SK-N-SH treated with all-trans-retinoic acid at 6 μM for 48 hours (cell line): ENCODE measurements around the gene NRDE2.

Experiments
- ATAC-seq: fragments of 200-7000 bp; cut with Tn5 transposase; 3 replicates; pipeline ENCODE4 v1.9.1; 2020; ENCODE audit warnings: mild to moderate bottlenecking, moderate library complexity
- ARNTL ChIP-seq: fragments of 450-650 bp; formaldehyde crosslinking; IDR thresholded peaks from 2 replicates; pipeline ENCODE4 v1.5.0; 2020; ENCODE audit warnings: low read depth, mild to moderate bottlenecking, moderate library complexity, borderline replicate concordance
- BACH2 ChIP-seq: fragments of 250-450 bp; sonication (Bioruptor Pico); IDR thresholded peaks from 2 replicates; pipeline ENCODE4 v1.9.0; 2021; ENCODE audit warnings: mild to moderate bottlenecking, borderline replicate concordance
- CSDC2 ChIP-seq: fragments of 250-450 bp; sonication (Bioruptor Pico); IDR thresholded peaks from 2 replicates; pipeline ENCODE4 v1.5.0; 2020; ENCODE audit warnings: mild to moderate bottlenecking, moderate library complexity
- ESRRG ChIP-seq: fragments of 250-450 bp; sonication (Bioruptor Pico); IDR thresholded peaks from 2 replicates; pipeline ENCODE4 v1.6.1; 2021; ENCODE audit warnings: mild to moderate bottlenecking
- GLIS3 ChIP-seq: fragments of 250-450 bp; sonication (Bioruptor Pico); IDR thresholded peaks from 2 replicates; pipeline ENCODE4 v1.5.0; 2020; ENCODE audit warnings: mild to moderate bottlenecking, moderate library complexity
- ISL1 ChIP-seq: fragments of 250-450 bp; sonication (Bioruptor Pico); IDR thresholded peaks from 2 replicates; pipeline ENCODE4 v2.1.2; 2022; ENCODE audit warnings: mild to moderate bottlenecking, moderate library complexity
- OSR1 ChIP-seq: fragments of 250-450 bp; sonication (Bioruptor Pico); IDR thresholded peaks from 2 replicates; pipeline ENCODE4 v1.8.0; 2022; ENCODE audit warnings: moderate library complexity, mild to moderate bottlenecking, inconsistent platforms
- PPARA ChIP-seq: fragments of 250-450 bp; sonication (Bioruptor Pico); IDR thresholded peaks from 2 replicates; pipeline ENCODE4 v1.5.0; 2020; ENCODE audit warnings: mild to moderate bottlenecking, borderline replicate concordance
- RARB ChIP-seq: fragments of 250-450 bp; sonication (Bioruptor Pico); IDR thresholded peaks from 2 replicates; pipeline ENCODE4 v1.8.0; 2021; ENCODE audit warnings: mild to moderate bottlenecking, moderate library complexity
- SNAI2 ChIP-seq: fragments of 250-450 bp; sonication (Bioruptor Pico); IDR thresholded peaks from 2 replicates; pipeline ENCODE4 v1.5.0; 2020; ENCODE audit warnings: mild to moderate bottlenecking, moderate library complexity
- TCF4 ChIP-seq: fragments of 250-450 bp; sonication (Bioruptor Pico); IDR thresholded peaks from 2 replicates; pipeline ENCODE4 v1.8.0; 2021; ENCODE audit warnings: mild to moderate bottlenecking, moderate library complexity, borderline replicate concordance
- ZC3H10 ChIP-seq: fragments of 250-450 bp; sonication (Bioruptor Pico); IDR thresholded peaks from 2 replicates; pipeline ENCODE4 v1.5.1; 2021; ENCODE audit warnings: mild to moderate bottlenecking, moderate library complexity
- ZFP3 ChIP-seq: fragments of 250-450 bp; sonication (Bioruptor Pico); IDR thresholded peaks from 2 replicates; pipeline ENCODE4 v1.5.0; 2020; ENCODE audit warnings: mild to moderate bottlenecking, moderate library complexity
- ZFP30 ChIP-seq: fragments of 450-650 bp; formaldehyde crosslinking; IDR thresholded peaks from 2 replicates; pipeline ENCODE4 v1.5.0; 2022; ENCODE audit warnings: mild to moderate bottlenecking, moderate library complexity
- ZNF565 ChIP-seq: fragments of 450-650 bp; formaldehyde crosslinking; conservative IDR thresholded peaks from 2 replicates; pipeline ENCODE4 v1.5.0; 2020; ENCODE audit warnings: low read depth, mild to moderate bottlenecking, moderate library complexity
- ZNF70 ChIP-seq: fragments of 450-650 bp; formaldehyde crosslinking; IDR thresholded peaks from 2 replicates; pipeline ENCODE4 v1.5.0; 2020; ENCODE audit warnings: mild to moderate bottlenecking, moderate library complexity
- TF ChIP-seq, protein P1 (sequence below): fragments of 250-450 bp; sonication (Bioruptor Pico); IDR thresholded peaks from 2 replicates; pipeline ENCODE4 v1.5.1; 2021; ENCODE audit warnings: mild to moderate bottlenecking, moderate library complexity
- TF ChIP-seq, protein P2 (sequence below): fragments of 250-450 bp; sonication (Bioruptor Pico); IDR thresholded peaks from 2 replicates; pipeline ENCODE4 v1.5.0; 2020; ENCODE audit warnings: mild to moderate bottlenecking, moderate library complexity
- TF ChIP-seq, protein P3 (sequence below): fragments of 250-450 bp; sonication (Bioruptor Pico); IDR thresholded peaks from 2 replicates; pipeline ENCODE4 v1.5.1; 2020; ENCODE audit warnings: low read depth, mild to moderate bottlenecking, moderate library complexity

The NRDE2 gene

GRCh38 chr14:90290337-90291011 is 41.3 kb downstream of the NRDE2 start:
- no peak for ATAC-seq
- no peak for TF ChIP-seq ZNF70 (CRISPR knock-in tag)

- TF ChIP-seq ZFP30 (CRISPR knock-in tag) (no peak), TCF4 (CRISPR knock-in tag) (no peak), ISL1 (CRISPR knock-in tag) (no peak), PPARA (CRISPR knock-in tag) (no peak), ZNF565 (CRISPR knock-in tag) (no peak), ESRRG (no peak), RARB (CRISPR knock-in tag) (no peak), CSDC2 (CRISPR knock-in tag) (no peak), GLIS3 (no peak), BACH2 (CRISPR knock-in tag) (no peak)
- TF ChIP-seq, protein P1, sequence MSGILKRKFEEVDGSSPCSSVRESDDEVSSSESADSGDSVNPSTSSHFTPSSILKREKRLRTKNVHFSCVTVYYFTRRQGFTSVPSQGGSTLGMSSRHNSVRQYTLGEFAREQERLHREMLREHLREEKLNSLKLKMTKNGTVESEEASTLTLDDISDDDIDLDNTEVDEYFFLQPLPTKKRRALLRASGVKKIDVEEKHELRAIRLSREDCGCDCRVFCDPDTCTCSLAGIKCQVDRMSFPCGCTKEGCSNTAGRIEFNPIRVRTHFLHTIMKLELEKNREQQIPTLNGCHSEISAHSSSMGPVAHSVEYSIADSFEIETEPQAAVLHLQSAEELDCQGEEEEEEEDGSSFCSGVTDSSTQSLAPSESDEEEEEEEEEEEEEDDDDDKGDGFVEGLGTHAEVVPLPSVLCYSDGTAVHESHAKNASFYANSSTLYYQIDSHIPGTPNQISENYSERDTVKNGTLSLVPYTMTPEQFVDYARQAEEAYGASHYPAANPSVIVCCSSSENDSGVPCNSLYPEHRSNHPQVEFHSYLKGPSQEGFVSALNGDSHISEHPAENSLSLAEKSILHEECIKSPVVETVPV: no peak
- no peak for ATAC-seq
Measured at GRCh38 chr14:90288651-90289355, 42.9 kb downstream of the NRDE2 start.

DNA sequence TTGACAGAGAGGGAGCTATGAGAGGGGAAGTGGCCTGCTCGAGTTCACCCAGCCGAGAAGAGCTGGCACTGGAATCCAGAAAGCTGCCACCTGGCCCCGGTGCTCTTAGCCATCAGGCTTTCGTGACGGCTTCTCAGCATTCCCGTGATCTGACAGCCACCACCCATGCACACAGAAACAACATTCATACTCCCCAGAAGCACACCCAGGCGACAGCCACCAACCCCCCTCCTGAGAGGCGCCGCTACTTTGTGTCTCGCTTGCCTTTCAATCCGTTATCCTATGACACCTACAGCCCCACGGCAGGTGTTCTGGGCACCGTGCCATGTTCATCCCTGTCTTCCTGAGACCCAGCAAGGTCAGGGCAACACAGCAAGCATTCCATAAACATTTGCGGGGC is 44.0 kb downstream of the NRDE2 start:
- ATAC-seq: no peak
- no peak for TF ChIP-seq ZNF70 (CRISPR knock-in tag)
- TF ChIP-seq, all 23 proteins: peak for 0

GRCh38 chr14:90281756-90282155 is 50.0 kb downstream of the NRDE2 start:
- peak; percentile 19; the same call in 2 of the 3 replicates for ATAC-seq

More at GRCh38 chr14:90281756-90282155, 50.0 kb downstream of the NRDE2 start:
- no peak for TF ChIP-seq SNAI2 (CRISPR knock-in tag)
- TF ChIP-seq, protein P1: no peak
- no peak for TF ChIP-seq RARB (CRISPR knock-in tag)
- TF ChIP-seq PPARA (CRISPR knock-in tag): no peak
- no peak for TF ChIP-seq ZFP30 (CRISPR knock-in tag)
- TF ChIP-seq BACH2 (CRISPR knock-in tag): no peak
- TF ChIP-seq, protein P2, sequence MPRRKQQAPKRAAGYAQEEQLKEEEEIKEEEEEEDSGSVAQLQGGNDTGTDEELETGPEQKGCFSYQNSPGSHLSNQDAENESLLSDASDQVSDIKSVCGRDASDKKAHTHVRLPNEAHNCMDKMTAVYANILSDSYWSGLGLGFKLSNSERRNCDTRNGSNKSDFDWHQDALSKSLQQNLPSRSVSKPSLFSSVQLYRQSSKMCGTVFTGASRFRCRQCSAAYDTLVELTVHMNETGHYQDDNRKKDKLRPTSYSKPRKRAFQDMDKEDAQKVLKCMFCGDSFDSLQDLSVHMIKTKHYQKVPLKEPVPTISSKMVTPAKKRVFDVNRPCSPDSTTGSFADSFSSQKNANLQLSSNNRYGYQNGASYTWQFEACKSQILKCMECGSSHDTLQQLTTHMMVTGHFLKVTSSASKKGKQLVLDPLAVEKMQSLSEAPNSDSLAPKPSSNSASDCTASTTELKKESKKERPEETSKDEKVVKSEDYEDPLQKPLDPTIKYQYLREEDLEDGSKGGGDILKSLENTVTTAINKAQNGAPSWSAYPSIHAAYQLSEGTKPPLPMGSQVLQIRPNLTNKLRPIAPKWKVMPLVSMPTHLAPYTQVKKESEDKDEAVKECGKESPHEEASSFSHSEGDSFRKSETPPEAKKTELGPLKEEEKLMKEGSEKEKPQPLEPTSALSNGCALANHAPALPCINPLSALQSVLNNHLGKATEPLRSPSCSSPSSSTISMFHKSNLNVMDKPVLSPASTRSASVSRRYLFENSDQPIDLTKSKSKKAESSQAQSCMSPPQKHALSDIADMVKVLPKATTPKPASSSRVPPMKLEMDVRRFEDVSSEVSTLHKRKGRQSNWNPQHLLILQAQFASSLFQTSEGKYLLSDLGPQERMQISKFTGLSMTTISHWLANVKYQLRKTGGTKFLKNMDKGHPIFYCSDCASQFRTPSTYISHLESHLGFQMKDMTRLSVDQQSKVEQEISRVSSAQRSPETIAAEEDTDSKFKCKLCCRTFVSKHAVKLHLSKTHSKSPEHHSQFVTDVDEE (CRISPR knock-in tag): no peak
- no peak for TF ChIP-seq ZFP3 (CRISPR knock-in tag)
- TF ChIP-seq ZC3H10 (CRISPR knock-in tag): no peak
- no peak for TF ChIP-seq ZNF70 (CRISPR knock-in tag)
- no peak for TF ChIP-seq ARNTL (CRISPR knock-in tag)
- TF ChIP-seq TCF4 (CRISPR knock-in tag): no peak
- TF ChIP-seq OSR1 (CRISPR knock-in tag): no peak
- TF ChIP-seq CSDC2 (CRISPR knock-in tag): no peak
- TF ChIP-seq, protein P3, sequence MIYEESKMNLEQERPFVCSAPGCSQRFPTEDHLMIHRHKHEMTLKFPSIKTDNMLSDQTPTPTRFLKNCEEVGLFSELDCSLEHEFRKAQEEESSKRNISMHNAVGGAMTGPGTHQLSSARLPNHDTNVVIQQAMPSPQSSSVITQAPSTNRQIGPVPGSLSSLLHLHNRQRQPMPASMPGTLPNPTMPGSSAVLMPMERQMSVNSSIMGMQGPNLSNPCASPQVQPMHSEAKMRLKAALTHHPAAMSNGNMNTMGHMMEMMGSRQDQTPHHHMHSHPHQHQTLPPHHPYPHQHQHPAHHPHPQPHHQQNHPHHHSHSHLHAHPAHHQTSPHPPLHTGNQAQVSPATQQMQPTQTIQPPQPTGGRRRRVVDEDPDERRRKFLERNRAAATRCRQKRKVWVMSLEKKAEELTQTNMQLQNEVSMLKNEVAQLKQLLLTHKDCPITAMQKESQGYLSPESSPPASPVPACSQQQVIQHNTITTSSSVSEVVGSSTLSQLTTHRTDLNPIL: no peak
